PC-9 (cell line): Measurements from ENCODE around the gene TGDS. TPM values are rescaled to one million over a fixed set of nuclear protein-coding genes. Genes with fewer than 3 reads are reported as not detected.
"Not testable (repeated sequence)": the region's sequence is repeated elsewhere in the genome, so short reads cannot be mapped to it uniquely, and the experiment has no call there.

Experiments
- BruUV-seq: library from RNA; stranded (reverse); fragments of 400-500 nt; replicated peaks from 2 replicates; lab custom pipeline; 2021; lab: Mats Ljungman, UMichigan
- CTCF ChIA-PET: fragments of 300-600 bp; sonication (Branson Sonifier 250); formaldehyde crosslinking; loops from one replicate; lab custom pipeline; 2022; ENCODE audit warnings: antibody characterized with exemption; lab: Charles Lee
- POLR2A ChIA-PET: fragments of 300-600 bp; sonication (Branson Sonifier 250); formaldehyde crosslinking; loops from one replicate; lab custom pipeline; 2022; ENCODE audit warnings: antibody characterized with exemption; ENCODE audit not compliant: unreplicated experiment; lab: Charles Lee
- DNase-seq, 2 experiments: peaks; one replicate each; pipeline versions ENCODE4 v3.0.0 to v3.0.0-alpha.2; 2015 to 2022; ENCODE audit warnings: mixed read lengths in 1 of 2
- H2AFZ ChIP-seq: fragments of 200-600 bp; sonication (generic); 2 replicates; pipeline ENCODE4 v1.8.1; 2017; ENCODE audit warnings: antibody characterized with exemption
- H3F3A ChIP-seq: fragments of 200-600 bp; sonication (generic); 2 replicates; pipeline ENCODE4 v1.8.1; 2017; ENCODE audit warnings: antibody characterized with exemption, mild to moderate bottlenecking, low read depth; ENCODE audit not compliant: insufficient read depth
- H3K27ac ChIP-seq: fragments of 200-600 bp; sonication (generic); 2 replicates; pipeline ENCODE4 v1.6.1; 2016; ENCODE audit warnings: mixed run types
- H3K27me3 ChIP-seq: fragments of 200-600 bp; sonication (generic); 2 replicates; pipeline ENCODE4 v1.6.1; 2016; ENCODE audit warnings: low read depth, mixed run types; ENCODE audit not compliant: insufficient read depth
- H3K36me3 ChIP-seq: fragments of 200-600 bp; sonication (generic); 2 replicates; pipeline ENCODE4 v1.6.1; 2016; ENCODE audit warnings: low read depth, mixed run types
- H3K4me1 ChIP-seq: fragments of 200-600 bp; sonication (generic); replicated peaks from 2 replicates; pipeline ENCODE4 v1.6.1; 2016; ENCODE audit warnings: mixed run types; ENCODE audit not compliant: insufficient read depth
- H3K4me2 ChIP-seq: fragments of 200-600 bp; sonication (generic); 2 replicates; pipeline ENCODE4 v1.6.1; 2017; ENCODE audit warnings: mixed run types
- H3K4me3 ChIP-seq: fragments of 200-600 bp; sonication (generic); 2 replicates; pipeline ENCODE4 v1.6.1; 2016; ENCODE audit warnings: mixed run types
- H3K79me2 ChIP-seq: fragments of 200-600 bp; sonication (generic); 2 replicates; pipeline ENCODE4 v1.6.1; 2017; ENCODE audit warnings: low read depth, mixed run types
- H3K9me2 ChIP-seq: fragments of 200-600 bp; sonication (generic); 2 replicates; pipeline ENCODE4 v1.8.1; 2017; ENCODE audit warnings: mild to moderate bottlenecking; ENCODE audit not compliant: insufficient read depth
- H3K9me3 ChIP-seq: fragments of 200-600 bp; sonication (generic); 2 replicates; pipeline ENCODE4 v1.8.1; 2016; ENCODE audit warnings: low read depth; ENCODE audit not compliant: insufficient read depth
- H4K20me1 ChIP-seq: fragments of 200-600 bp; sonication (generic); 2 replicates; pipeline ENCODE4 v1.8.1; 2017; ENCODE audit not compliant: insufficient read depth
- EZH2 ChIP-seq: fragments of 200-600 bp; sonication (generic); IDR thresholded peaks from 2 replicates; pipeline ENCODE4 v1.8.0; 2017; ENCODE audit warnings: antibody characterized with exemption, low read depth
- intact Hi-C: fragments of 100-400 bp; cut with micrococcal nuclease; formaldehyde crosslinking; loops from one replicate; pipeline ENCODE4 v1.10.0; 2022; ENCODE audit not compliant: unreplicated experiment
- total RNA-seq: library from RNA; stranded (reverse); gene quantifications from 2 replicates; pipeline ENCODE4 v1.2.3, GENCODE V29; 2021
- TF ChIP-seq, protein P1 (sequence below): fragments of 200-600 bp; sonication (generic); conservative IDR thresholded peaks from 2 replicates; pipeline ENCODE4 v1.6.1; 2017; ENCODE audit warnings: mixed run types, antibody characterized with exemption, mild to moderate bottlenecking, moderate library complexity

Gene TGDS
- total RNA-seq, 1 experiment from 2014 or later = 6.2 TPM

DNA sequence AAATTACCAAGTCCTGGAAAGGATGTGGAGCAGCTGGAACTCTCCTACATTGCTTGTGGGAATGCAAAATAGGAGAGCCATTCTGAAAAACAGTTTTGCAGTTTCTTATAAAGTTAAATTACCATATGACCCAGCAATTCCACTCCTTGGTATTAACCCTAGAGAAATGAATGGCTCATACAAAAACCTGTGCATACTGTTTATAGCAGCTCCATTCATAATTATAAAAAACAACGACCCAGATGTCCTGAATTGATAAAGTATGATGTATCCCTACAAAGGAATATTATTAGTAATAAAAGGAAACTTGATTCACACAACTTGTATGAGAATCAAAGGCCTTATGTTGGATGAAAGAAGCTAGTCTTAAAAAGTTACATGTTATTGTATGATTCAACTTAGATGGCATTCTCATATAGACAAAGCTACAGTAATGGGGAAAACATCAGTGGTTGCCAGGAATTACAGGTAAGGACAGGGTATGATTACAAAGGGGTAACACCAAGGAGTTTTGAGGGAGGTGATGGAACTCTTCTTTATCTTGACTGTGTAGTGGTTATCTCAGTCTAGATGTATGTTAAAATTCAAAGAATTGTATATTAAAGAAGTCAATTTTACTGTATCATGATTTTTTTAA lies 41.1 kb upstream of the TGDS start:
- no peak overlapping the region for H3K4me2 ChIP-seq
- intact Hi-C loops = no loop called here
- no TSS peak for BruUV-seq

DNA sequence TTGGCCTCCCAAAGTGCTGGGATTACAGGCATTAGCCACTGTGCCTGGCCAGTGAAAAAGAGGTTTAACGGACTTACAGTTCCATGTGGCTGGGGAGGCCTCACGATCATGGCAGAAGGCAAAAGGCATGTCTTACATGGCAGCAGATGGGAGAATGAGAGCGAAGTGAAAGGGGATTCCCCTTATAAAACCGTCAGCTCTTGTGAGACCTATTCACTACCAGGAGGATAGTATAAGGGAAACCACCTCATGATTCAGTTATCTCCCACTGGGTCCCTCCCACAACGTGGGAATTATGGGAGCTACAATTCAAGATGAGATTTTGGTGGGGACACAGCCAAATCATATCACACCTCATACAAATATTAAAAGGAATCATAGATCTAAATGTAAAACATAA lies 40.1 kb upstream of the TGDS start:
- DNase-seq, H3K79me2 ChIP-seq: not testable (repeated sequence)

More for the DNA sequence above, 41.1 kb upstream of the TGDS start:
- Histone ChIP-seq H3K4me3 (no peak overlapping the region), H3K27ac (no peak overlapping the region), H3K79me2 (no peaks in the 10 kb centered on the region), H2AFZ (no peak overlapping the region), H3K4me1 (no peaks in the 10 kb centered on the region), H3F3A (no peaks in the 10 kb centered on the region), H3K27me3 (no peaks in the 10 kb centered on the region), H3K9me3 (no peaks in the 10 kb centered on the region), H3K36me3 (no peaks in the 10 kb centered on the region), H4K20me1 (no peaks in the 10 kb centered on the region), H3K9me2 (no peaks in the 10 kb centered on the region; the same call in 1 of the 2 replicates)
- POLR2A ChIA-PET = no interaction called here
- DNase-seq = no peak
- CTCF ChIA-PET = no interaction called here
- TF ChIP-seq, protein P1, sequence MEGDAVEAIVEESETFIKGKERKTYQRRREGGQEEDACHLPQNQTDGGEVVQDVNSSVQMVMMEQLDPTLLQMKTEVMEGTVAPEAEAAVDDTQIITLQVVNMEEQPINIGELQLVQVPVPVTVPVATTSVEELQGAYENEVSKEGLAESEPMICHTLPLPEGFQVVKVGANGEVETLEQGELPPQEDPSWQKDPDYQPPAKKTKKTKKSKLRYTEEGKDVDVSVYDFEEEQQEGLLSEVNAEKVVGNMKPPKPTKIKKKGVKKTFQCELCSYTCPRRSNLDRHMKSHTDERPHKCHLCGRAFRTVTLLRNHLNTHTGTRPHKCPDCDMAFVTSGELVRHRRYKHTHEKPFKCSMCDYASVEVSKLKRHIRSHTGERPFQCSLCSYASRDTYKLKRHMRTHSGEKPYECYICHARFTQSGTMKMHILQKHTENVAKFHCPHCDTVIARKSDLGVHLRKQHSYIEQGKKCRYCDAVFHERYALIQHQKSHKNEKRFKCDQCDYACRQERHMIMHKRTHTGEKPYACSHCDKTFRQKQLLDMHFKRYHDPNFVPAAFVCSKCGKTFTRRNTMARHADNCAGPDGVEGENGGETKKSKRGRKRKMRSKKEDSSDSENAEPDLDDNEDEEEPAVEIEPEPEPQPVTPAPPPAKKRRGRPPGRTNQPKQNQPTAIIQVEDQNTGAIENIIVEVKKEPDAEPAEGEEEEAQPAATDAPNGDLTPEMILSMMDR = no peak
- TF ChIP-seq EZH2 = no peak

DNA sequence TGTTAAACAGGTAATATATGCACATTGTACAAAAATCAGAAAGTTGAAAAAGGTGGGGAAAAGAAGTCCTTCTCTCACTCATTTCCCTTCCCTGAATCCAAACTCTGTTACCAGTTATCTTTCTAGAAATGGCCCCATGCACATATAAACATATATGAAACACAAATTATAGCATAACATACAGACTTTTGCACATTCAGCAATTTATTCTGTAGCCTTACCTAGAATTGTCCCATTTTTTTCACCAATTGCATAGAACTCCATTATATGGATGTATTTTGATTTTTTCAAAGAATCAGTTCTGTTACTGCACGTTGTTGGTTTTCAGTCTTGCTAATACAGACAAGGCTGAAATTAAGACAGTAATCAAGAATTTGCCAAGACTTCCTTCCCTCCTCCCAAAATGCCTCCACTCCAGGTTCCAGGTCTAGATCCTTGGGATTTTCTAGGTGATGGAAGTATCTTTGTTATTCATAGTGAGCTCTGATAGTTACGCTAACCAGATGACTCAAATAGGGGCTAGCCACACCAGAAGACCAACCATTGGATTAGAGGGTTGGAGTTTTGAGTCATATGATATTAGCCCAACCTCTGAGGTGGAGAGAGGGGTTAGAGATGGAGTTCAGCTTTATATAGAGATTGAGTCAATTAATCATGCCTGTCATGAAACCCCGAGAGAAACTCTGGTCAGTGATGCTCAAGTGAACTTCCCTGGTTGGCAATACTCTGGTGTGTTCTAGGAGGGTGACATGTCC lies 36.5 kb upstream of the TGDS start:
- H2AFZ ChIP-seq = no peak overlapping the region
- no peaks in the 10 kb centered on the region for H4K20me1 ChIP-seq
- no peak overlapping the region for H3K27ac ChIP-seq
- H3K4me2 ChIP-seq = no peak overlapping the region
- ChIA-PET CTCF (no interaction called here), POLR2A (no interaction called here)
- no peaks in the 10 kb centered on the region for H3K4me1 ChIP-seq
- H3K9me2 ChIP-seq = no peaks in the 10 kb centered on the region; the same call in 1 of the 2 replicates
- no peak for DNase-seq
- intact Hi-C loops = no loop called here
- no peak overlapping the region for H3K4me3 ChIP-seq
- TF ChIP-seq, protein P1 = no peak
- TF ChIP-seq EZH2 = no peak
- no TSS peak for BruUV-seq
- H3K79me2 ChIP-seq = no peaks in the 10 kb centered on the region
- H3K27me3 ChIP-seq = no peaks in the 10 kb centered on the region
- no peaks in the 10 kb centered on the region for H3F3A ChIP-seq
- H3K9me3 ChIP-seq = no peaks in the 10 kb centered on the region
- peaks cover 2% of the 10 kb centered on the region; the same call in 1 of the 2 replicates for H3K36me3 ChIP-seq

More for the DNA sequence above, 40.1 kb upstream of the TGDS start:
- CTCF ChIA-PET, H3K36me3 ChIP-seq, H3K4me3 ChIP-seq, H3K4me1 ChIP-seq, H3K9me3 ChIP-seq, BruUV-seq, H4K20me1 ChIP-seq, H2AFZ ChIP-seq, H3K9me2 ChIP-seq, H3K4me2 ChIP-seq, H3F3A ChIP-seq, intact Hi-C loops, H3K27me3 ChIP-seq, POLR2A ChIA-PET, H3K27ac ChIP-seq: not testable (repeated sequence)
